Liver (tissue), 9 donors: ENCODE results near the gene FUT7. TPM values are rescaled to one million over a fixed set of nuclear protein-coding genes. Genes with fewer than 3 reads are reported as not detected.

Experiments used
- DNase-seq: peaks from one replicate; pipeline ENCODE4 v3.0.0-alpha.2; 2017; ENCODE audit warnings: low spot score
- H3K27ac ChIP-seq, 2 donors: one replicate each; pipeline ENCODE4 v1.7.0; 2013; ENCODE audit warnings: inconsistent platforms in 2 of 2, low read length in 2 of 2, control low read depth in 1 of 2, low read depth in 1 of 2, mild to moderate bottlenecking in 1 of 2
- H3K27me3 ChIP-seq, 4 donors: one replicate each; pipeline versions ENCODE4 v1.6.1 to v1.7.0; 2013; ENCODE audit warnings: low read length in 3 of 4, inconsistent platforms in 1 of 4, mild to moderate bottlenecking in 1 of 4, moderate library complexity in 1 of 4; ENCODE audit not compliant: control insufficient read depth in 4 of 4, insufficient read depth in 4 of 4
- H3K36me3 ChIP-seq, 4 donors: one replicate each; pipeline versions ENCODE4 v1.6.1 to v1.7.0; 2013; ENCODE audit warnings: low read length in 3 of 4, mild to moderate bottlenecking in 3 of 4, low read depth in 1 of 4, moderate library complexity in 1 of 4; ENCODE audit not compliant: control insufficient read depth in 4 of 4, insufficient read depth in 3 of 4
- H3K4me1 ChIP-seq, 4 donors: one replicate each; pipeline versions ENCODE4 v1.6.1 to v1.7.0; 2013; ENCODE audit warnings: low read length in 3 of 4, mild to moderate bottlenecking in 3 of 4, moderate library complexity in 1 of 4; ENCODE audit not compliant: control insufficient read depth in 4 of 4, insufficient read depth in 4 of 4
- H3K4me3 ChIP-seq, 3 donors: one replicate each; pipeline versions ENCODE4 v1.6.1 to v1.7.0; 2013; ENCODE audit warnings: low read length in 3 of 3, control low read depth in 1 of 3, low read depth in 1 of 3, mild to moderate bottlenecking in 1 of 3
- H3K9ac ChIP-seq, 2 donors: one replicate each; pipeline ENCODE4 v1.7.0; 2013; ENCODE audit warnings: low read length in 2 of 2, mild to moderate bottlenecking in 2 of 2, moderate library complexity in 2 of 2, control low read depth in 1 of 2, low read depth in 1 of 2
- H3K9me3 ChIP-seq, 4 donors: one replicate each; pipeline versions ENCODE4 v1.6.1 to v1.7.0; 2013; ENCODE audit warnings: low read length in 3 of 4; ENCODE audit not compliant: control insufficient read depth in 4 of 4
- EGR1 ChIP-seq, 2 donors: IDR thresholded peaks; 2 replicates each; pipeline ENCODE4 v1.6.1; 2016 to 2018; ENCODE audit warnings: antibody characterized with exemption in 2 of 2, low read depth in 2 of 2
- FOXA1 ChIP-seq: IDR thresholded peaks from 2 replicates; pipeline ENCODE4 v1.6.1; 2016; ENCODE audit warnings: antibody characterized with exemption
- FOXA2 ChIP-seq: IDR thresholded peaks from 2 replicates; pipeline ENCODE4 v1.6.1; 2016; ENCODE audit warnings: antibody characterized with exemption
- GABPA ChIP-seq, 2 donors: IDR thresholded peaks in 1 of 2; conservative IDR thresholded peaks in 1 of 2; 2 replicates each; pipeline ENCODE4 v1.6.1; 2016; ENCODE audit warnings: antibody characterized with exemption in 2 of 2, mild to moderate bottlenecking in 1 of 2, moderate library complexity in 1 of 2
- HNF4A ChIP-seq, 2 donors: conservative IDR thresholded peaks; 2 replicates each; pipeline ENCODE4 v1.6.1; 2016; ENCODE audit warnings: antibody characterized with exemption in 2 of 2, mild to moderate bottlenecking in 2 of 2
- HNF4G ChIP-seq: IDR thresholded peaks from 2 replicates; pipeline ENCODE4 v1.6.1; 2016; ENCODE audit warnings: antibody characterized with exemption
- NR2F2 ChIP-seq: IDR thresholded peaks from 2 replicates; pipeline ENCODE4 v1.6.1; 2016; ENCODE audit warnings: antibody characterized with exemption
- RAD21 ChIP-seq, 2 donors: IDR thresholded peaks; 2 replicates each; pipeline ENCODE4 v1.6.1; 2016; ENCODE audit warnings: antibody characterized with exemption in 2 of 2, mild to moderate bottlenecking in 2 of 2
- REST ChIP-seq: IDR thresholded peaks from 2 replicates; pipeline ENCODE4 v1.6.1; 2016; ENCODE audit warnings: antibody characterized with exemption, mild to moderate bottlenecking
- RXRA ChIP-seq, 2 donors: IDR thresholded peaks; 2 replicates each; pipeline ENCODE4 v1.6.1; 2017 to 2018; ENCODE audit warnings: antibody characterized with exemption in 2 of 2, mild to moderate bottlenecking in 1 of 2
- SP1 ChIP-seq: IDR thresholded peaks from 2 replicates; pipeline ENCODE4 v1.6.1; 2018; ENCODE audit warnings: antibody characterized with exemption, mild to moderate bottlenecking
- TAF1 ChIP-seq: conservative IDR thresholded peaks from 2 replicates; pipeline ENCODE4 v1.6.1; 2016; ENCODE audit warnings: antibody characterized with exemption, mild to moderate bottlenecking
- WGBS: extraction: QIAGEN DNeasy Blood & Tissue Kit; methylation state at CpG from one replicate; pipeline ENCODE4 v1.1.7; 2013; 5-methylcytosine and 5-hydroxymethylcytosine counted together
- polyA plus RNA-seq, 2 donors: library from polyadenylated mRNA; stranded (reverse) in 1 of 2; unstranded in 1 of 2; fragments of 200-250 nt in 1 of 2; fragments of >200 nt in 1 of 2; fragmentation: Nextera tagmentation in 1 of 2; extraction: Ambion mirVana in 1 of 2; gene quantifications; one replicate each; pipeline versions ENCODE4 v1.2.1 to v1.2.3, GENCODE V29; 2013 to 2015
- total RNA-seq, 2 donors: library from RNA; depleted of rRNA; stranded (reverse); fragments of >200 nt; gene quantifications; one replicate each; pipeline ENCODE4 v1.2.3, GENCODE V29; 2014
- TF ChIP-seq, protein P1 (sequence below): IDR thresholded peaks from 2 replicates; pipeline ENCODE4 v1.6.1; 2016; ENCODE audit warnings: antibody characterized with exemption
- TF ChIP-seq, protein P2 (sequence below): IDR thresholded peaks from 2 replicates; pipeline ENCODE4 v1.6.1; 2016; ENCODE audit warnings: antibody characterized with exemption
- donor health status: healthy.
- donor health status: healthy.
- donor health status: healthy.
- donor health status: healthy.
- donor health status: healthy.

Gene FUT7
- total and polyA plus RNA-seq, 4 donors: 0.14 to 0.67 (median 0.37) TPM; not detected in 1

DNA sequence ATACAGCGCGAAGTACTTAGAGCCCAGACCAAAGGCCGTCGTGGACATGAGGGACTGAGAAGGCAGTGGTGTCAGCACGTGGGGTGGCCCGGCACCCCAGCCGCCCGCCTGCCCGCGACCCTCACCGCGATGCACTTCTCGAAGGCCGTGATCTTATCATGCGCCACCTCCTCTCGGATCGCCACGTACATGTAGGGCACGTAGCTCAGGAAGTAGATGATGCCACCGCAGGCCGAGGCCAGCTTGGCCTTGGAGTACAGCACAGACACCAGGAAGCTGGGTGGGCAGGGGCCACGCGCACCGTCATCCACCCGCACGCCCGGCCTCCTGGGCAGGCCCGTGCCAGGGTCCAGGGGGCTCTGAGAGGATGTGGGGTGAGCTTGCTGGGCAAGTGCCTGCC is 14.8 kb downstream of the FUT7 start:
- Histone ChIP-seq H3K36me3 (peaks cover 2 to 37% (median 18%) of the 10 kb centered on the region in 4 donors), H3K4me3 (no peak overlapping the region), H3K9me3 (no peaks in the 10 kb centered on the region), H3K9ac (no peak overlapping the region), H3K27ac (no peak overlapping the region), H3K4me1 (peaks cover 0 to under 1% (median 0%) of the 10 kb centered on the region in 4 donors), H3K27me3 (no peaks in the 10 kb centered on the region)
- WGBS: 99% methylated on average over 28 of the region's 28 CpGs
- no peak for DNase-seq
- TF ChIP-seq FOXA1: no peak
- no peak for TF ChIP-seq EGR1 (IDR thresholded peaks at IDR 0.05; ENCODE audit: low read depth in 2 of 2)
- TF ChIP-seq REST: no peak
- no peak for TF ChIP-seq HNF4G
- TF ChIP-seq RAD21 (IDR thresholded peaks at IDR 0.05): no peak
- no peak for TF ChIP-seq NR2F2

- no peaks in the 10 kb centered on the region for H3K9me3 ChIP-seq
- H3K27me3 ChIP-seq: no peaks in the 10 kb centered on the region
- no peak for DNase-seq
- H3K9ac ChIP-seq: no peak overlapping the region
- no peak overlapping the region for H3K27ac ChIP-seq
- no peaks in the 10 kb centered on the region for H3K4me1 ChIP-seq
- H3K4me3 ChIP-seq: no peak overlapping the region
- H3K36me3 ChIP-seq: peaks cover 2 to 40% (median 19%) of the 10 kb centered on the region in 4 donors
- WGBS: 98% methylated on average over 16 of the region's 16 CpGs
- TF ChIP-seq SP1: no peak
- no peak for TF ChIP-seq TAF1
- TF ChIP-seq RXRA (IDR thresholded peaks at IDR 0.05): no peak
- TF ChIP-seq, protein P1, sequence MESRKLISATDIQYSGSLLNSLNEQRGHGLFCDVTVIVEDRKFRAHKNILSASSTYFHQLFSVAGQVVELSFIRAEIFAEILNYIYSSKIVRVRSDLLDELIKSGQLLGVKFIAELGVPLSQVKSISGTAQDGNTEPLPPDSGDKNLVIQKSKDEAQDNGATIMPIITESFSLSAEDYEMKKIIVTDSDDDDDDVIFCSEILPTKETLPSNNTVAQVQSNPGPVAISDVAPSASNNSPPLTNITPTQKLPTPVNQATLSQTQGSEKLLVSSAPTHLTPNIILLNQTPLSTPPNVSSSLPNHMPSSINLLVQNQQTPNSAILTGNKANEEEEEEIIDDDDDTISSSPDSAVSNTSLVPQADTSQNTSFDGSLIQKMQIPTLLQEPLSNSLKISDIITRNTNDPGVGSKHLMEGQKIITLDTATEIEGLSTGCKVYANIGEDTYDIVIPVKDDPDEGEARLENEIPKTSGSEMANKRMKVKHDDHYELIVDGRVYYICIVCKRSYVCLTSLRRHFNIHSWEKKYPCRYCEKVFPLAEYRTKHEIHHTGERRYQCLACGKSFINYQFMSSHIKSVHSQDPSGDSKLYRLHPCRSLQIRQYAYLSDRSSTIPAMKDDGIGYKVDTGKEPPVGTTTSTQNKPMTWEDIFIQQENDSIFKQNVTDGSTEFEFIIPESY: no peak
- TF ChIP-seq, protein P2, sequence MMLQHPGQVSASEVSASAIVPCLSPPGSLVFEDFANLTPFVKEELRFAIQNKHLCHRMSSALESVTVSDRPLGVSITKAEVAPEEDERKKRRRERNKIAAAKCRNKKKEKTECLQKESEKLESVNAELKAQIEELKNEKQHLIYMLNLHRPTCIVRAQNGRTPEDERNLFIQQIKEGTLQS: no peak
- no peak for TF ChIP-seq FOXA1
- no peak for TF ChIP-seq FOXA2
- no peak for TF ChIP-seq HNF4A (conservative IDR thresholded peaks at IDR 0.05)
- TF ChIP-seq GABPA (IDR thresholded peaks at IDR 0.05 in 1 of 2, conservative IDR thresholded peaks at IDR 0.05 in 1 of 2): no peak
- TF ChIP-seq REST: no peak
- TF ChIP-seq EGR1 (IDR thresholded peaks at IDR 0.05; ENCODE audit: low read depth in 2 of 2): no peak
Measured at GRCh38 chr9:137016436-137016835, 15.5 kb downstream of the FUT7 start.
